Rectal smooth muscle tissue (tissue), 1 donor: ENCODE measurements around the gene TMEM135.
"Not testable (repeated sequence)": the region's sequence is repeated elsewhere in the genome, so short reads cannot be mapped to it uniquely, and the experiment has no call there.

ENCODE experiments used
- H3K27ac ChIP-seq: one replicate; pipeline ENCODE4 v1.7.0; 2013; ENCODE audit warnings: low read depth, low read length, inconsistent platforms
- H3K27me3 ChIP-seq: one replicate; pipeline ENCODE4 v1.7.0; 2013; ENCODE audit warnings: low read length; ENCODE audit not compliant: control insufficient read depth, insufficient read depth
- H3K36me3 ChIP-seq: one replicate; pipeline ENCODE4 v1.7.0; 2013; ENCODE audit warnings: low read length; ENCODE audit not compliant: control insufficient read depth, insufficient read depth
- H3K4me1 ChIP-seq: one replicate; pipeline ENCODE4 v1.7.0; 2013; ENCODE audit warnings: low read length; ENCODE audit not compliant: control insufficient read depth, insufficient read depth
- H3K4me3 ChIP-seq: one replicate; pipeline ENCODE4 v1.7.0; 2013; ENCODE audit warnings: low read length
- H3K9ac ChIP-seq: one replicate; pipeline ENCODE4 v1.7.0; 2013; ENCODE audit warnings: low read length

TMEM135 gene

GRCh38 chr11:87026415-87026814, 11.3 kb upstream of the TMEM135 start:
- not testable (repeated sequence) for H3K27me3 ChIP-seq, H3K9ac ChIP-seq, H3K27ac ChIP-seq, H3K4me3 ChIP-seq, H3K4me1 ChIP-seq, H3K36me3 ChIP-seq

GRCh38 chr11:87030458-87031054, 7.2 kb upstream of the TMEM135 start:
- no peaks in the 10 kb centered on the region for H3K36me3 ChIP-seq
- no peak overlapping the region for H3K4me3 ChIP-seq
- no peaks in the 10 kb centered on the region for H3K4me1 ChIP-seq
- no peaks in the 10 kb centered on the region for H3K27me3 ChIP-seq
- no peak overlapping the region for H3K27ac ChIP-seq
- H3K9ac ChIP-seq: no peak overlapping the region

DNA sequence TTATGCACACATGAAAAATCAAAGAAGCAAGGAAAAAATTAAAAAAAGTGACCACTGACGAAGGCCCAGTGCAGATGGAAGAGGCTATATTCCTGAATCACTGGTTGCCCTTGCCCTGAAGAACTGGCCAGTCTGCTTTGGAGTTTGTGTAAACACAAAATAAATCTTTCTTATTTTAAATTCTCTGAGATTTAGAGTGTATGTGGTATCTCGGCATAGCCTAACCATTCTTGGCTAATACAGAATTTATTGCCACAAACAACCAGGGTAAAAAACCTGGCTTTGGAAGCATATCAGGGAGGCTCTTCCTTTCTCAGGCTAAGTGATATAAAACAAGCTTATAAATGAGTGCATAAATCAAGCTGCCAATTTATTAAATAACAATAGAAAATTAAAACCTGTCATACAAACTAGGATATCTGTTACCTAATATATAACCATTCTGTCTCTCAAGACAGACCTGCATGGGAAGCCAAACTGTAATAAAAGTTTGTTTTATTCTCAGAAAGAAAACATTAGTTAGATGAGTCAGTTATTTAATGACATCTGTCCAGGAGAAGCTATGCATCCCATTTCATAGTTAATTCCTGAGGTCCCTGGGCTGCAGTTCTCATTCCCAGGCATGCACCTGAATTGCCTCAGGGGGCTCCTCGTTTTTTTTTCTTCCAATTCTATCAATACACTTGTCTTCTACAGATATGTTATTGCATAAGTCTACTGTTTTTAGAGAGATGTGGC, 6.1 kb upstream of the TMEM135 start:
- no peaks in the 10 kb centered on the region for H3K4me1 ChIP-seq
- H3K27ac ChIP-seq: no peak overlapping the region
- H3K9ac ChIP-seq: no peak overlapping the region
- H3K36me3 ChIP-seq: no peaks in the 10 kb centered on the region
- H3K27me3 ChIP-seq: no peaks in the 10 kb centered on the region
- no peak overlapping the region for H3K4me3 ChIP-seq

- Histone ChIP-seq H3K9ac (no peak overlapping the region), H3K27me3 (no peaks in the 10 kb centered on the region), H3K36me3 (no peaks in the 10 kb centered on the region), H3K4me1 (peaks cover under 1% of the 10 kb centered on the region), H3K4me3 (no peak overlapping the region), H3K27ac (no peak overlapping the region)
Observed at GRCh38 chr11:87033561-87033960, 4.2 kb upstream of the TMEM135 start.

DNA sequence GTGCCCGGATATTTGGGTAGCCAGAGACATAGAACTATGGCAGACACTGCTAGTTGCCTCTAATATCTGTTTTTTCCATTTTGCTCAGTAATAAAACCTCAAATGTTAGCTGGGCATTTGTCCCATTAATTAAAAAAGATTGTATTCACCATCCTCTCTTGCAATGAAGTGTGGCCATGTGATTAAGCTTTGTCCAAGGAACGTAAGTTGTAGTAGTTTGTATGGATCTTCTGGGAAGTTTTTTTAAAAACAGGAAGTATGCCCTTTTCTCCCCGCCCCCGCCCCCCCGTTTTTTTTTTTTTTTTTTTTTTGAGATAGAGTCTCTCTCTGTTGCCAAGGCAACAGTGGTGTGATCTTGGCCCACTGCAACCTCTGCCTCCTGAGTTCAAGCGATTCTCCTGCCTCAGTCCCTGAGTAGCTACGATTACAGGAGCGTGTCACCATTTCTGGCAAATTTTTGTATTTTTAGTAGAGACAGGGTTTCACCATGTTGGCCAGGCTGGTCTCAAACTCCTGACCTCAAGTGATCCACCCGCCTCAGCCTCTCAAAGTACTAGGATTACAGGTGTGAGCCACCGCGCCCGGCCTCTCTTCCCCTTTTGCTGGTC, 1.7 kb upstream of the TMEM135 start:
- Histone ChIP-seq H3K9ac (no peak overlapping the region), H3K36me3 (no peaks in the 10 kb centered on the region), H3K27ac (no peak overlapping the region), H3K4me1 (peaks cover 2% of the 10 kb centered on the region), H3K4me3 (no peak overlapping the region), H3K27me3 (no peaks in the 10 kb centered on the region)

- Histone ChIP-seq H3K27me3 (no peaks in the 10 kb centered on the region), H3K9ac (peak overlapping the region; percentile 84), H3K4me3 (peak overlapping the region; percentile 92), H3K36me3 (no peaks in the 10 kb centered on the region), H3K27ac (peak overlapping the region; percentile 78), H3K4me1 (peaks cover 2% of the 10 kb centered on the region)
Observed at GRCh38 chr11:87036756-87037449, 831 bp upstream of the TMEM135 start.

GRCh38 chr11:87038235-87038977, 672 bp downstream of the TMEM135 start:
- Histone ChIP-seq H3K4me3 (peak overlapping the region; percentile 92), H3K9ac (peak overlapping the region; percentile 75), H3K27me3 (no peaks in the 10 kb centered on the region), H3K4me1 (peaks cover 2% of the 10 kb centered on the region), H3K27ac (peak overlapping the region; percentile 78), H3K36me3 (no peaks in the 10 kb centered on the region)

DNA sequence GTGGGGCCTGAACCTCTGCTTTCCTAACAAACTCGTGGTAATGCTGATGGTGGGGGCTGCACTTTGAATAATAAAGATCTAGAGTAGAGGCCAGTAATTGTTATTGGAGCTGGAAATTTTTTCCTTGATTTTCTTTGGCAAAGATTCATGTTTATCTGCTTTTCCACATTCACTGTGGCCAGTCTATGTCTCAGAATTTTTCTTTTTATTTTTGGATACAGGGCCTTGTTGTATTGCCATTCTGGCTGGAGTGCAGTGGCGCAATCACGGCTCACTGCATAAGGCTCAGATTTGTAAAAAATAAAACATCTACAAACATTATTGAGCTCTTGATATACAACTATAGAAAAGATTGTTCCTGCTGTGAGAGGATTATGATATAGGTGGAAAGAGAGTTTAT, 1.6 kb downstream of the TMEM135 start:
- H3K4me1 ChIP-seq: peaks cover 2% of the 10 kb centered on the region
- no peak overlapping the region for H3K27ac ChIP-seq
- peak overlapping the region; percentile 34 for H3K4me3 ChIP-seq
- no peak overlapping the region for H3K9ac ChIP-seq
- H3K27me3 ChIP-seq: no peaks in the 10 kb centered on the region
- H3K36me3 ChIP-seq: no peaks in the 10 kb centered on the region

DNA sequence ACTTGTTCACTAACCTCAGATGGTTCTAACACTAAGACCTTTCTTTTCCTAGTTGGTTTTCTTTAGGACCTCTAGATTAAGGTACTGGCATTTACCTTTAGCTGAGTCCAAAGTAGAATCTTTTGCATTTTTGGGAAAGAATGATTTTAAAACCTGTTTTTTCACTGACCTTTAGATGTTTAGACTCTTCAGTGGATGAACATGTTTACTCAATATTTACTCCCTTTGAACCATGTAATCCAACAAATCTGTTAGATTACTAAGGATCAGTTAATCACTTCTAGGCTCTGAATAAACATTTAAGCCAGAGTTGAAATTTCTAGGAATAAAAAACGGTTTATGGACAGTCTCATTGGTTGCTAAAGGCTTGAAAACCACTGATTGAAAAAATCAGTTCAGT, 6.2 kb downstream of the TMEM135 start:
- H3K36me3 ChIP-seq: no peaks in the 10 kb centered on the region
- no peak overlapping the region for H3K27ac ChIP-seq

DNA sequence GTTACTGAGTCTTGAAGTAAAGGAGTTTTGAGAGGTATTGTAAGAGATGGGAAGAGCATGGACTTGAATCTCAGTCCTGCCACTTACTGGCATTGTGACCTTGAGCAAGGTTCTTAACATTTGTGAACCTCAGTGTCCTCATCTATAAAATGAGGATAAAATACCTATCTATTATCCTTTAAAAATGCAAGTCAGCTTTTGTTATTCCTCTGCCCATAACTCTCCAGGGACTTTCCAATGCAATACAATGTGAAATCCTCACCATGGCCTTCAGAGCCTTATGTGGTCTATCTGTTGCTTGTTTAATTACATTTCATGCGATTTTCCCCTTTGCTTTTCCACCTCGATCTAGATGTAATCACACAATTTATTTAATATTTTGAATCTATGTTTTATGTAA, 9.1 kb downstream of the TMEM135 start:
- no peaks in the 10 kb centered on the region for H3K27me3 ChIP-seq
- H3K36me3 ChIP-seq: no peaks in the 10 kb centered on the region
- no peak overlapping the region for H3K27ac ChIP-seq
- H3K9ac ChIP-seq: no peak overlapping the region
- no peak overlapping the region for H3K4me3 ChIP-seq
- H3K4me1 ChIP-seq: no peaks in the 10 kb centered on the region

More for the DNA sequence above, 6.2 kb downstream of the TMEM135 start:
- no peak overlapping the region for H3K4me3 ChIP-seq
- no peaks in the 10 kb centered on the region for H3K27me3 ChIP-seq
- no peak overlapping the region for H3K9ac ChIP-seq
- H3K4me1 ChIP-seq: no peaks in the 10 kb centered on the region

GRCh38 chr11:87056091-87056490, 18.4 kb downstream of the TMEM135 start:
- no peak overlapping the region for H3K4me3 ChIP-seq
- no peaks in the 10 kb centered on the region for H3K4me1 ChIP-seq
- no peaks in the 10 kb centered on the region for H3K27me3 ChIP-seq
- no peaks in the 10 kb centered on the region for H3K36me3 ChIP-seq
- H3K27ac ChIP-seq: no peak overlapping the region
- no peak overlapping the region for H3K9ac ChIP-seq

GRCh38 chr11:87057749-87058148, 20.0 kb downstream of the TMEM135 start:
- Histone ChIP-seq H3K36me3 (no peaks in the 10 kb centered on the region), H3K4me1 (no peaks in the 10 kb centered on the region), H3K9ac (no peak overlapping the region), H3K27me3 (no peaks in the 10 kb centered on the region), H3K27ac (no peak overlapping the region), H3K4me3 (no peak overlapping the region)
